Liver (tissue), 9 donors: ENCODE measurements around the gene ZFAND3. TPM values are rescaled to one million over a fixed set of nuclear protein-coding genes. Genes with fewer than 3 reads are reported as not detected.

Experiments
- DNase-seq: peaks from one replicate; pipeline ENCODE4 v3.0.0-alpha.2; 2017; ENCODE audit warnings: low spot score
- H3K27ac ChIP-seq, 2 donors: one replicate each; pipeline ENCODE4 v1.7.0; 2013; ENCODE audit warnings: inconsistent platforms in 2 of 2, low read length in 2 of 2, control low read depth in 1 of 2, low read depth in 1 of 2, mild to moderate bottlenecking in 1 of 2
- H3K27me3 ChIP-seq, 4 donors: one replicate each; pipeline versions ENCODE4 v1.6.1 to v1.7.0; 2013; ENCODE audit warnings: low read length in 3 of 4, inconsistent platforms in 1 of 4, mild to moderate bottlenecking in 1 of 4, moderate library complexity in 1 of 4; ENCODE audit not compliant: control insufficient read depth in 4 of 4, insufficient read depth in 4 of 4
- H3K36me3 ChIP-seq, 4 donors: one replicate each; pipeline versions ENCODE4 v1.6.1 to v1.7.0; 2013; ENCODE audit warnings: low read length in 3 of 4, mild to moderate bottlenecking in 3 of 4, low read depth in 1 of 4, moderate library complexity in 1 of 4; ENCODE audit not compliant: control insufficient read depth in 4 of 4, insufficient read depth in 3 of 4
- H3K4me1 ChIP-seq, 4 donors: one replicate each; pipeline versions ENCODE4 v1.6.1 to v1.7.0; 2013; ENCODE audit warnings: low read length in 3 of 4, mild to moderate bottlenecking in 3 of 4, moderate library complexity in 1 of 4; ENCODE audit not compliant: control insufficient read depth in 4 of 4, insufficient read depth in 4 of 4
- H3K4me3 ChIP-seq, 3 donors: one replicate each; pipeline versions ENCODE4 v1.6.1 to v1.7.0; 2013; ENCODE audit warnings: low read length in 3 of 3, control low read depth in 1 of 3, low read depth in 1 of 3, mild to moderate bottlenecking in 1 of 3
- H3K9ac ChIP-seq, 2 donors: one replicate each; pipeline ENCODE4 v1.7.0; 2013; ENCODE audit warnings: low read length in 2 of 2, mild to moderate bottlenecking in 2 of 2, moderate library complexity in 2 of 2, control low read depth in 1 of 2, low read depth in 1 of 2
- H3K9me3 ChIP-seq, 4 donors: one replicate each; pipeline versions ENCODE4 v1.6.1 to v1.7.0; 2013; ENCODE audit warnings: low read length in 3 of 4; ENCODE audit not compliant: control insufficient read depth in 4 of 4
- FOXA1 ChIP-seq: IDR thresholded peaks from 2 replicates; pipeline ENCODE4 v1.6.1; 2016; ENCODE audit warnings: antibody characterized with exemption
- FOXA2 ChIP-seq: IDR thresholded peaks from 2 replicates; pipeline ENCODE4 v1.6.1; 2016; ENCODE audit warnings: antibody characterized with exemption
- GABPA ChIP-seq, 2 donors: IDR thresholded peaks in 1 of 2; conservative IDR thresholded peaks in 1 of 2; 2 replicates each; pipeline ENCODE4 v1.6.1; 2016; ENCODE audit warnings: antibody characterized with exemption in 2 of 2, mild to moderate bottlenecking in 1 of 2, moderate library complexity in 1 of 2
- HNF4A ChIP-seq, 2 donors: conservative IDR thresholded peaks; 2 replicates each; pipeline ENCODE4 v1.6.1; 2016; ENCODE audit warnings: antibody characterized with exemption in 2 of 2, mild to moderate bottlenecking in 2 of 2
- JUND ChIP-seq, 2 donors: IDR thresholded peaks; 2 replicates each; pipeline ENCODE4 v1.6.1; 2016; ENCODE audit warnings: antibody characterized with exemption in 2 of 2
- NR2F2 ChIP-seq: IDR thresholded peaks from 2 replicates; pipeline ENCODE4 v1.6.1; 2016; ENCODE audit warnings: antibody characterized with exemption
- RAD21 ChIP-seq, 2 donors: IDR thresholded peaks; 2 replicates each; pipeline ENCODE4 v1.6.1; 2016; ENCODE audit warnings: antibody characterized with exemption in 2 of 2, mild to moderate bottlenecking in 2 of 2
- RXRA ChIP-seq, 2 donors: IDR thresholded peaks; 2 replicates each; pipeline ENCODE4 v1.6.1; 2017 to 2018; ENCODE audit warnings: antibody characterized with exemption in 2 of 2, mild to moderate bottlenecking in 1 of 2
- TAF1 ChIP-seq: conservative IDR thresholded peaks from 2 replicates; pipeline ENCODE4 v1.6.1; 2016; ENCODE audit warnings: antibody characterized with exemption, mild to moderate bottlenecking
- WGBS: extraction: QIAGEN DNeasy Blood & Tissue Kit; methylation state at CpG from one replicate; pipeline ENCODE4 v1.1.7; 2013; 5-methylcytosine and 5-hydroxymethylcytosine counted together
- polyA plus RNA-seq, 2 donors: library from polyadenylated mRNA; stranded (reverse) in 1 of 2; unstranded in 1 of 2; fragments of 200-250 nt in 1 of 2; fragments of >200 nt in 1 of 2; fragmentation: Nextera tagmentation in 1 of 2; extraction: Ambion mirVana in 1 of 2; gene quantifications; one replicate each; pipeline versions ENCODE4 v1.2.1 to v1.2.3, GENCODE V29; 2013 to 2015
- total RNA-seq, 2 donors: library from RNA; depleted of rRNA; stranded (reverse); fragments of >200 nt; gene quantifications; one replicate each; pipeline ENCODE4 v1.2.3, GENCODE V29; 2014
- TF ChIP-seq, protein P1 (sequence below): IDR thresholded peaks from 2 replicates; pipeline ENCODE4 v1.6.1; 2016; ENCODE audit warnings: antibody characterized with exemption
- TF ChIP-seq, protein P2 (sequence below): fragments of 150-350 bp; IDR thresholded peaks from 2 replicates; pipeline ENCODE4 v1.5.1; 2017; ENCODE audit warnings: improper control_type of control experiment, low read depth, low read length; ENCODE audit not compliant: missing input control
- TF ChIP-seq, protein P3 (sequence below): IDR thresholded peaks from 2 replicates; pipeline ENCODE4 v1.6.1; 2016; ENCODE audit warnings: antibody characterized with exemption
- TF ChIP-seq, protein P4 (sequence below): IDR thresholded peaks from 2 replicates; pipeline ENCODE4 v1.6.1; 2016; ENCODE audit warnings: antibody characterized with exemption, mild to moderate bottlenecking
- TF ChIP-seq, protein P5 (sequence below): IDR thresholded peaks from 2 replicates; pipeline ENCODE4 v1.6.1; 2016; ENCODE audit warnings: antibody characterized with exemption
- donor health status: healthy.
- donor health status: healthy.
- donor health status: healthy.
- donor health status: healthy.
- donor health status: healthy.

ZFAND3 gene
- total and polyA plus RNA-seq, 4 donors: 7.7 to 37.5 (median 23.1) TPM

DNA sequence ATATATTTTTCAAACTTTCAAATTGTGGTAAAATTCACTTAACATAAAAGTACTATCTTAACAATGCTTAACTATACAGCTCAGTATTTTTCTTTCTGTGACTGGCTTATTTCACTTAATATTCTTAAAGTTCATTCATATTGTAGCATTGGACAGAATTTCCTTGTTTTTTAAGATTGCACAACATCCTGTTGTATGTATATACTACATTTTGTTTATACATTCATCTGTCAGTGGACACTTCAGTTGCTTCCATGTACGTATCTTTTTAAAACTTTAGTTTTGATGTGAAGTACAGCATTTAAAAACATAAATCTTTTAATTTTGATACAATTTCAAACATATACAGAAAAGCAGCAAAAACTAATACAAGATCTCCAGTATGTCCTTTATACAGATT is 220.7 kb downstream of the ZFAND3 start (continued):
- no peak for TF ChIP-seq NR2F2
- TF ChIP-seq, protein P1, sequence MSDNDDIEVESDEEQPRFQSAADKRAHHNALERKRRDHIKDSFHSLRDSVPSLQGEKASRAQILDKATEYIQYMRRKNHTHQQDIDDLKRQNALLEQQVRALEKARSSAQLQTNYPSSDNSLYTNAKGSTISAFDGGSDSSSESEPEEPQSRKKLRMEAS: no peak
- no peak for TF ChIP-seq RAD21 (IDR thresholded peaks at IDR 0.05)

DNA sequence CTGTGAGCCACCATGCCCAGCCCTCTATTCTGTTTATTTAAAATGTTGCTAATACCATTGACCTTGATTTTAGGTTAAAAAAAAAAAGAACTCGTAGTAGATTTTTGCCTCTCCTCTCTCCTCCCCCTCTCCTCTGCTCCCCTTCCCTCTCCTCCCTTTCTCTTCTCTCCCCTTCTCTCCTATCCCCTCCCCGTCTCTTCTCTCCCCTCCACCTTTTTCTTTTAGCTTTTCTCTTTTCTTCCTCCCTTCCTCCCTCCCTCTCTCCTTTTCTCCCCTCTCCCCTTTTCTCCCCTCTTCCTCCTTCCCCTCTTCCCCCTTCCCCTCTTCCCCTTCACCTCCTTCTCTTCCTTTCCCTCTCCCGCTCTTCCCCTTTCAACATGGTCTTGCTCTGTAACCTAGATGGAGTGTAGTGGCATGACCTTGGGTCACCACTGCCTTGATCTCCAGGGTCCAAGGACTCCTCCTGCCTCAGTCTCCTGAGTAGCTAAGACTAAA is 223.8 kb downstream of the ZFAND3 start:
- Histone ChIP-seq H3K36me3 (peaks cover 0 to 1% (median 0%) of the 10 kb centered on the region in 4 donors), H3K4me3 (no peak overlapping the region), H3K27ac (no peak overlapping the region), H3K4me1 (peaks cover 0 to 8% (median 0%) of the 10 kb centered on the region in 4 donors), H3K9me3 (no peaks in the 10 kb centered on the region), H3K9ac (no peak overlapping the region), H3K27me3 (no peaks in the 10 kb centered on the region)
- DNase-seq: no peak
- 75% methylated on average over 3 of the region's 3 CpGs for WGBS
- TF ChIP-seq, protein P2, sequence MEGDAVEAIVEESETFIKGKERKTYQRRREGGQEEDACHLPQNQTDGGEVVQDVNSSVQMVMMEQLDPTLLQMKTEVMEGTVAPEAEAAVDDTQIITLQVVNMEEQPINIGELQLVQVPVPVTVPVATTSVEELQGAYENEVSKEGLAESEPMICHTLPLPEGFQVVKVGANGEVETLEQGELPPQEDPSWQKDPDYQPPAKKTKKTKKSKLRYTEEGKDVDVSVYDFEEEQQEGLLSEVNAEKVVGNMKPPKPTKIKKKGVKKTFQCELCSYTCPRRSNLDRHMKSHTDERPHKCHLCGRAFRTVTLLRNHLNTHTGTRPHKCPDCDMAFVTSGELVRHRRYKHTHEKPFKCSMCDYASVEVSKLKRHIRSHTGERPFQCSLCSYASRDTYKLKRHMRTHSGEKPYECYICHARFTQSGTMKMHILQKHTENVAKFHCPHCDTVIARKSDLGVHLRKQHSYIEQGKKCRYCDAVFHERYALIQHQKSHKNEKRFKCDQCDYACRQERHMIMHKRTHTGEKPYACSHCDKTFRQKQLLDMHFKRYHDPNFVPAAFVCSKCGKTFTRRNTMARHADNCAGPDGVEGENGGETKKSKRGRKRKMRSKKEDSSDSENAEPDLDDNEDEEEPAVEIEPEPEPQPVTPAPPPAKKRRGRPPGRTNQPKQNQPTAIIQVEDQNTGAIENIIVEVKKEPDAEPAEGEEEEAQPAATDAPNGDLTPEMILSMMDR: no peak
- TF ChIP-seq, protein P3, sequence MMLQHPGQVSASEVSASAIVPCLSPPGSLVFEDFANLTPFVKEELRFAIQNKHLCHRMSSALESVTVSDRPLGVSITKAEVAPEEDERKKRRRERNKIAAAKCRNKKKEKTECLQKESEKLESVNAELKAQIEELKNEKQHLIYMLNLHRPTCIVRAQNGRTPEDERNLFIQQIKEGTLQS: no peak
- TF ChIP-seq, protein P1: no peak
- TF ChIP-seq, protein P4, sequence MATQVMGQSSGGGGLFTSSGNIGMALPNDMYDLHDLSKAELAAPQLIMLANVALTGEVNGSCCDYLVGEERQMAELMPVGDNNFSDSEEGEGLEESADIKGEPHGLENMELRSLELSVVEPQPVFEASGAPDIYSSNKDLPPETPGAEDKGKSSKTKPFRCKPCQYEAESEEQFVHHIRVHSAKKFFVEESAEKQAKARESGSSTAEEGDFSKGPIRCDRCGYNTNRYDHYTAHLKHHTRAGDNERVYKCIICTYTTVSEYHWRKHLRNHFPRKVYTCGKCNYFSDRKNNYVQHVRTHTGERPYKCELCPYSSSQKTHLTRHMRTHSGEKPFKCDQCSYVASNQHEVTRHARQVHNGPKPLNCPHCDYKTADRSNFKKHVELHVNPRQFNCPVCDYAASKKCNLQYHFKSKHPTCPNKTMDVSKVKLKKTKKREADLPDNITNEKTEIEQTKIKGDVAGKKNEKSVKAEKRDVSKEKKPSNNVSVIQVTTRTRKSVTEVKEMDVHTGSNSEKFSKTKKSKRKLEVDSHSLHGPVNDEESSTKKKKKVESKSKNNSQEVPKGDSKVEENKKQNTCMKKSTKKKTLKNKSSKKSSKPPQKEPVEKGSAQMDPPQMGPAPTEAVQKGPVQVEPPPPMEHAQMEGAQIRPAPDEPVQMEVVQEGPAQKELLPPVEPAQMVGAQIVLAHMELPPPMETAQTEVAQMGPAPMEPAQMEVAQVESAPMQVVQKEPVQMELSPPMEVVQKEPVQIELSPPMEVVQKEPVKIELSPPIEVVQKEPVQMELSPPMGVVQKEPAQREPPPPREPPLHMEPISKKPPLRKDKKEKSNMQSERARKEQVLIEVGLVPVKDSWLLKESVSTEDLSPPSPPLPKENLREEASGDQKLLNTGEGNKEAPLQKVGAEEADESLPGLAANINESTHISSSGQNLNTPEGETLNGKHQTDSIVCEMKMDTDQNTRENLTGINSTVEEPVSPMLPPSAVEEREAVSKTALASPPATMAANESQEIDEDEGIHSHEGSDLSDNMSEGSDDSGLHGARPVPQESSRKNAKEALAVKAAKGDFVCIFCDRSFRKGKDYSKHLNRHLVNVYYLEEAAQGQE: no peak
- TF ChIP-seq RAD21 (IDR thresholded peaks at IDR 0.05): no peak
- TF ChIP-seq HNF4A (conservative IDR thresholded peaks at IDR 0.05): no peak
- no peak for TF ChIP-seq NR2F2
- TF ChIP-seq TAF1: no peak
- no peak for TF ChIP-seq RXRA (IDR thresholded peaks at IDR 0.05)
- TF ChIP-seq, protein P5, sequence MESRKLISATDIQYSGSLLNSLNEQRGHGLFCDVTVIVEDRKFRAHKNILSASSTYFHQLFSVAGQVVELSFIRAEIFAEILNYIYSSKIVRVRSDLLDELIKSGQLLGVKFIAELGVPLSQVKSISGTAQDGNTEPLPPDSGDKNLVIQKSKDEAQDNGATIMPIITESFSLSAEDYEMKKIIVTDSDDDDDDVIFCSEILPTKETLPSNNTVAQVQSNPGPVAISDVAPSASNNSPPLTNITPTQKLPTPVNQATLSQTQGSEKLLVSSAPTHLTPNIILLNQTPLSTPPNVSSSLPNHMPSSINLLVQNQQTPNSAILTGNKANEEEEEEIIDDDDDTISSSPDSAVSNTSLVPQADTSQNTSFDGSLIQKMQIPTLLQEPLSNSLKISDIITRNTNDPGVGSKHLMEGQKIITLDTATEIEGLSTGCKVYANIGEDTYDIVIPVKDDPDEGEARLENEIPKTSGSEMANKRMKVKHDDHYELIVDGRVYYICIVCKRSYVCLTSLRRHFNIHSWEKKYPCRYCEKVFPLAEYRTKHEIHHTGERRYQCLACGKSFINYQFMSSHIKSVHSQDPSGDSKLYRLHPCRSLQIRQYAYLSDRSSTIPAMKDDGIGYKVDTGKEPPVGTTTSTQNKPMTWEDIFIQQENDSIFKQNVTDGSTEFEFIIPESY: no peak
- no peak for TF ChIP-seq FOXA1
- no peak for TF ChIP-seq JUND (IDR thresholded peaks at IDR 0.05)
- TF ChIP-seq FOXA2: no peak
- no peak for TF ChIP-seq GABPA (IDR thresholded peaks at IDR 0.05 in 1 of 2, conservative IDR thresholded peaks at IDR 0.05 in 1 of 2)
